ENCODE results near the gene ITGA11.

Gene ITGA11

DNA sequence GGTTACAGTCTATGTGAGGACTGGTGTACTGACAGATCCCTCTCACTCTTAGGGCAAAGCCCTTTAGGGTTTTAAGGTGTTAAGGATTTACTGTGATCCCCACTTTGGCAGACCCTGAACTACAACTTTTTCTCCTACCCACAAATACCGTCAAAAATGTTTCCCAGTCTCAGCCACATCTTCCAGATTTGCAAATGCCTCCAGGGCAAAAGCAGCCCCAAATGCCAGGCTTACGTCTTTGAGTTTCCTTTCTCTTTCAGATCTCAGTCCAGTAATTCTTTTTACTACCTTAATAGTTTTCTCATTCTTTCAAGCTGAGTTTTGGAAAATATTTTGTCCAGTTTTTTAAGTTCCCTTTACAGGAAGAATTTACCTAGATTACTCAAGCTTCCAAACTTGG lies 13.4 kb upstream of the ITGA11 start:
- no peak for DNase-seq (ENCODE audit: low read depth in 2 of 2)

DNA sequence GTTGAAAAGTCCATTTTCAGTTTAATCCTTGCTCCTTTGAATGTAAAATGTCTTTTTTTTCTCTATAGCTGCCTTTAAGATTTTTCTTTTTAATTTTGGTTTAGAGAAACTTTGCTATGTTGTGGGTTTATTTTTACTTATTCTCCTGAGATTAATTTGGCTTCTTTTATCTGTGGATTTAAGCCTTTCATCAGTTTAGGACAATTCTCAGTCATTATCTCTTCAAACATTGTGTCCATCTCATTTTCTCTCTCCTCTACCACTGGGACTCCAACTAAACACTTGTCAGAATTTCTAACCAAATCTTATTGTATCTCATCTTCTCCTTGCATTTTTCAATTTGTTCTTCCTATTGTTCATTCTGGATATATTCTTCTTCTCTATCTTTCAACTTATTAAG lies 12.4 kb upstream of the ITGA11 start:
- DNase-seq (ENCODE audit: low read depth in 2 of 2): no peak

GRCh38 chr15:68442903-68443302 lies 10.9 kb upstream of the ITGA11 start:
- no peak for DNase-seq (ENCODE audit: low read depth in 2 of 2)

- DNase-seq (ENCODE audit: low read depth in 2 of 2): no peak
Measured at GRCh38 chr15:68442041-68442440, 10.1 kb upstream of the ITGA11 start.

DNA sequence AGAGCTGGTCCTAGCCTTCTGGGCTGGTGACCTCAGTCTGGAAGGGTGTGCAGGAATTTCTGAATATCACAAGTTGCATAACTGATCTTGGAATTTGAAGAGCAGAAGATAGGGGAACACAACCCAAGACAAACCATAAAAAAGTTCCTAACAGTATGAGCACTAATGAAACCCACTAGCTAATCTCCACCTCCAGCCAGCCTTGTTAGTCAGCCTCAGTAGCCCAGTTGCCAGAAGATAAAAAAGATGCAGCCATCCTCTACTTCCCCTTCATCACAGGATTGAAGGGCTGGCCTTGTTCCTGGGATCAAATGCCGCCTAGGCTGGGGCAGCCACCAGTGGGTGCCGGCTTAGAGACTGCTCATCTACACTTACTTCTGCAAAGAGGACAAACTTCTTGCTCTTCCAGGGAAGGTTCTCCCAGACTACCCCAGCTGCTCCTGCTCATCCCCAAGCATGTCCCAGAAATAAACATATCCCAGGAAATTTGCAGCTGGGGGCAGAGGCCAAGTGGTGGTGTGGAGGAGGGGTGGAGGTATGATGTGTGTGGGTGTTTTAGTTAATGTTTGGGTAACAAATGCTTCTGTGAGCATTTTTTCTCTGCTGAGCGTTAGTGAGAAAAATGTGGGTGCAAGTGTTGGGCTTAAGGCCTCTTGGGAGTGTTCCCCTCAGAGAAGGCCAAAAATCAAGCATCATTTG lies 9.2 kb upstream of the ITGA11 start:
- DNase-seq (ENCODE audit: low read depth in 2 of 2): no peak

- no peak for DNase-seq (ENCODE audit: low read depth in 2 of 2)
Measured at GRCh38 chr15:68440136-68440535, 8.2 kb upstream of the ITGA11 start.

DNA sequence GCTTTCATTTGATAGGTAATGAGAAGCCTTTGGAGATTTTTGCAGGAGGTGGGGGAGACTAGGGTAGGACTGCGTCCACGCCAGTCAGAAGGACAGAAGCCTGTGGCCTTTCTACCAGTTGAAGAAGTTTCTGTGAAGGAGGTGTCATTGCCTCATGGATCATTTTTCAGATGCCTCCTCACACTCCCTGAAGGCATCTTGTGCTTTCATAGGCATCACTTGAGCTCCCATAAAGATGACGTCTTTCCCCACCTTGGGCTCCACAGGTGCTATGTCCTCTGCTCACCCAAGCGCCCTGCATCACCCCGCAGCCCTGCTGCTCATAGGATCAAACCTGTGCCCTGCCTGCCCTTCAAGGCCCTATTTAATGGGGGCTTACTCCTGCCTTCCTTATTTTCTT lies 7.5 kb upstream of the ITGA11 start:
- no peak for DNase-seq (ENCODE audit: low read depth in 2 of 2)

DNA sequence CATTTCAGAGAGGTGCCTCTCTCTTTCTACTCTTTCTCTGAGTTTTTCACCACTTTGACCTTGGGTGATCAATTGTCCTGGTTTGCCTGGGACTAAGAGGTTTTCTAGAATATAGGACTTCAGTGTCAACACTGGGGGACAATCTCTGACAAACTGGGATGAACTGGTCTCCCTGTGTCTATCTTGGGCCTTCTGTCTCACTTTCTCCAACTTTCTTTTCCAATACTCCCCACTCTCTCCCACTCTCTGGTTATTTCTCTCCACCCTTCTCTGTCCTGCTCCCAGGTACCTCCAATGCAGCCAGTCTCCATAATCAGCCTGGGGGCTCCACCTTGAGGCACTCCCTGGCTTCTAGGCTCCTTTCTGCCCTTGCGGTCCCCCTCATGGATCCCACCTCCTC lies 4.7 kb upstream of the ITGA11 start:
- DNase-seq (ENCODE audit: low read depth in 2 of 2): no peak

DNA sequence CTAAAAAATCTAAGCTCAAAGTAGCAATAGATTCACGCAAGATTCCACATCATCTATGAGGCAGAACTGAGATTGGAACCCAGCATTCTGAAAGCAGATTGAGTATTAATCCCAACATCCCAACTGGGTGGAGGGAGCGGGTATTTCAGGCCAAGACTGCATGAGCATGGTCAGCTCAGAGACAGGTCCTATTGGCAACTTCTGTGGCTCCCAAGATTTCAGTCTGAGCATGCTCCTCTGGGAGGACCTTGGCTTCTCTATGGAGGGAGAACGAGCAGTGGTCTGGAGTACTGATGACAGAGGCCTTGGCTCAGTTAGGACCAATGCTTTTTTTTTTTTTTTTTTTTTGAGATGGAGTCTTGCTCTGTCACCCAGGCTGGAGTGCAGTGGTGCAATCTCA lies 4.0 kb upstream of the ITGA11 start:
- no peak for DNase-seq (ENCODE audit: low read depth in 2 of 2)

GRCh38 chr15:68434021-68434420 lies 2.1 kb upstream of the ITGA11 start:
- DNase-seq (ENCODE audit: low read depth in 2 of 2): no peak

DNA sequence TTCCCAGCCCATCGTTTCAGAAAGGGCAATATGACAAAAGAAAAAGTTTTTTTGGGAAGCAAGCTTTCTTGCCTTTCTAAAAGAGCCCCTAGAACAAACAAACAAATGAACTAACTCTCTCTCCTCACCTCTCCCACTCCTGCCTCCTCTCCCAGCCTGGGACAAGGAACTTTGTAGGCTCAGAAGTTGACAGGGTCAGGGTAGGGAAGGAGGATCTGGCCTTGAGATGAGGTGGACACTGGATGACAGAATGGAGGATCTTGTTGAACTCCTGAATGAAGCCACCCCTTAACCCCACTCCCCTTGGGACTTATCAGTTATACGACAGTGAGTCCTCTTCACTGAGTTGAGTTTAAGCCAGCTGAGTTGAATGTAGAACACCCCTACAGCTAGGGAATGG lies 1.6 kb upstream of the ITGA11 start:
- no peak for DNase-seq (ENCODE audit: low read depth in 2 of 2)

DNA sequence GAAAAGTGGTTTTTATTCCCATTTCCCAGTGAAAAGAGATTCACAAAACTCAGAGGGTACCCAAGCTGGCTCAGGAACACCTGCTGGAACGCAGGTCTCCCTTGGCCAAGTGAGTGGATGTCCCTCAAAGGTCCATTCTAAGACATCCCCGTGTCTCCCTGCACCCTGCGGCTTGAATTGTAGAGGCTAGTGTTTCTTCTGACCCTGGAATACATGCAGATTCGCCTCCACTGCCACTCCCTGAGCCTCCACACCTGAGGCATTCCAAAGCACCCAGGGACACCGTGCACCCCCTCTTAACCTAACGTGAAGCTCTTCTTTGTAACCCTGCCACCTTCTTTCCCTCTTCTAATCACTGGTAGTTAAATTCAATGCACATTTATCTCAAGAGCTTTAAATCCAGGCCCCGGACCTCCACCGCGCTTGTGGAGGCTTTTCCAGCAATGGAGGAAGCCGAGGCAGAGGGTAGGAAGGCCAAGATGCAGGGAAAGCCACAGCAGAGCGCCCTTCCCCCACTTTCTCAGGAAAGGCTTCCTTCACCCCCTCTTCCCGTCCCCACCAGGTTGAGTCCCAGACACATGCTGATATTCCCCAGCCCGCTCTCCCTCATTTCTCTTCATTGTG lies 590 bp upstream of the ITGA11 start:
- no peak for DNase-seq (ENCODE audit: low read depth in 2 of 2)

- DNase-seq (ENCODE audit: low read depth in 2 of 2): no peak
Measured at GRCh38 chr15:68431037-68431791, 749 bp downstream of the ITGA11 start.

GRCh38 chr15:68430471-68431036 lies 1.4 kb downstream of the ITGA11 start:
- DNase-seq (ENCODE audit: low read depth in 2 of 2): no peak

GRCh38 chr15:68429691-68430470 lies 2.1 kb downstream of the ITGA11 start:
- DNase-seq (ENCODE audit: low read depth in 2 of 2): no peak

DNA sequence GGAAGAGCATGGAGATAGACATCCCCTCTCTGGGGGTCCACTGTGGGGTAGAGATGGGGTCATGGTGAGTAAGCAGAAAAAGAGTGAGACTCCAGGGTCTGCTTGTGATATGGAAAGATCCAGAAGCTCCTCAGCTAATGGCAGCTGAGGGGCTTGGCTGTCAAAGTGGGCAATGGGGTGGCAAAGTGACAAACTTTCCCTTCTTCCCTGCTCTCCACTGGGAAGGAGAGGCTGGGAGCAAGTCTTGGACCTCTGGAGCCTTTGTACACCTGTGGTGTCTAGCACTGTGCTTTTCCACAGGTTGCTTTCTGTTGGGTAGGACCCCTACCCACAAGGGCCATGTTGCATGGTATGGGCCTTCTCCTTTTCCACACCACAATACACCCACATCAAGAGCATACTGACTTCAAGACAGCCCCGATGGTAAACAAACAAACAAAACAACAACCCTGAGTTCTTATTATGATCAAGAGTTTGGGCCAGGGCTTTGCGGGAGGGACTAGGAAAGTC lies 3.5 kb downstream of the ITGA11 start:
- DNase-seq (ENCODE audit: low read depth in 2 of 2): no peak

DNA sequence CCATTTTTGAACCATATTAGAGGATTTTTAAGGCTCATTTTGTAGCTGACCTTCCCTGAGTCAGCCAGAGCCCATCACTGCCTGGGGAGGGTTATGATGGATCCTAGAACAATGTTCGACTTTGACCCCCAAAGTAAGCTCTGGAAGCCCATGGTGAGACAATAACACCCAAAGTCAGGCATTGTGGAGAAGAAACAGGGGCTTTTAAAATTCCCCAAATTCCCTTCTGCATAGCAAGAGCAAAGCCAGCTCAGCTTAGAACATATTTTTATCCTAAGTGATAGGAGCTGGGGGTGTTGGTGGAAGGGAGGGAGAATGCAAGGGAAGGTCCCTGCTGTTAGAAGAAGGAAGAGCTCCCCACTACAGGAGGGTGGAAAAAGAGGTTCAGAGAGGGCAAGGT lies 4.0 kb downstream of the ITGA11 start:
- DNase-seq (ENCODE audit: low read depth in 2 of 2): no peak

DNA sequence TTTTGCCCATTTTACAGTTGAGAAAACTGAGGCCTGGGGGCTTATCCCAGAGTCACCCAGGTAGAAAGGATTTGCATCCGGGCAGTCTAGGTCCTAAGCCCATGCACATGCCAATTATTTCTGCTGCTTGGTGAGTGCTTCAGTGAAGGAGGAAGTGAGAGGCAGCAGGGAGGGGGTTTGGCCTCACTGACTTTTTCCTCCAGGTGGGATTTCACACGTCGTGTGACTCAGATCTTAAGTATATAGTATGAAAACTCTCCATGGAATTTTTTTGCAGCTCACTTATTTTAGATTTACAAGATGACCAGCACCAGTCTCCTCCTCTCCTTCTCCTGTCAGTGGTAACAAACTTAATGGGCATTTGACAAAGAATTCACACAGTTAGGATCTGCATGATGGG lies 4.6 kb downstream of the ITGA11 start:
- no peak for DNase-seq (ENCODE audit: low read depth in 2 of 2)

- no peak for DNase-seq (ENCODE audit: low read depth in 2 of 2)
Measured at GRCh38 chr15:68426116-68426515, 5.8 kb downstream of the ITGA11 start.

- DNase-seq (ENCODE audit: low read depth in 2 of 2): no peak
Measured at GRCh38 chr15:68425428-68426060, 6.4 kb downstream of the ITGA11 start.

DNA sequence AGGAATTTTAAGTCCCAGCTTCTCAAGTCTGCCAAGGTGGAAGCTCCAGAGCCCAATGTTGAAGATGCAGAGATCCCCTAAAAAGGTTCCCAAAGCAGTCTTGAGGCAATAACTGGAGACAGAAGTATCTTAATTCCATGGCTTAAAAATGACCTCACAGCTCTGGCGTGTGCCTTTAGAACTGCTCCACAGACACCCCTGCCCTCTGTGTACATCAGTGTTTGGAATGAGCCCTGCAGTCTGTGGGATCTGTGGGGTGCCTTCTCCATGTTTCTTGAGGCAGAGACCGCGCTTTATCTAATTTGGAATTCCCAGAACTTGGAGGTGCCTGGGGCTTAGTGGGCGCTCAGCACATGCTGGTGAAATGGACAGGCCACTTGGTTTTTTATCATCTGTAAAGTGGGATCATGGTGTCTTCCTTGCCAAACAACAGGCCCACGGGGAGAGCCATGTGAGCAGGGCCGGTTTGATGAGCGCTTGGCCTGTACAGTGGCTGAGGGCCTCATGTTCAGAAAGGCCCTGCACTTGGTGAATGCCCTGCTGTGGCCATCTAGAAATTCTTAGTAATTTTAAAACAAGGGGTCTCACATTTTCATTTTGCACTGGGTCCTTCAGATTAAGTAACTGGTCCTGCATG lies 7.1 kb downstream of the ITGA11 start:
- no peak for DNase-seq (ENCODE audit: low read depth in 2 of 2)
